GM18907 (cell line): Measurements from ENCODE around the gene IGFBP2.

Experiments used
- ATAC-seq: cut with Tn5 transposase; IDR thresholded peaks from one replicate; pipeline ENCODE4 v1.9.1; 2021; ENCODE audit warnings: mild to moderate bottlenecking, moderate library complexity; ENCODE audit not compliant: unreplicated experiment

IGFBP2 gene

GRCh38 chr2:216700088-216700567 lies 66.9 kb downstream of the IGFBP2 start:
- no peak for ATAC-seq

GRCh38 chr2:216700781-216701180 lies 67.6 kb downstream of the IGFBP2 start:
- no peak for ATAC-seq

GRCh38 chr2:216701544-216701943 lies 68.3 kb downstream of the IGFBP2 start:
- no peak for ATAC-seq

GRCh38 chr2:216702756-216703155 lies 69.5 kb downstream of the IGFBP2 start:
- ATAC-seq: no peak

- no peak for ATAC-seq
Observed at GRCh38 chr2:216710551-216711301, 77.5 kb downstream of the IGFBP2 start.

GRCh38 chr2:216711348-216711747 lies 78.1 kb downstream of the IGFBP2 start:
- no peak for ATAC-seq

GRCh38 chr2:216713691-216714336 lies 80.6 kb downstream of the IGFBP2 start:
- ATAC-seq: no peak
